Breast epithelium (tissue), 3 donors: Measurements from ENCODE around the gene ARHGAP26.

Source experiments
- CTCF ChIP-seq, 3 donors: fragments of 450-650 bp; IDR thresholded peaks; one replicate each; pipeline ENCODE4 v1.5.1; 2016 to 2017; ENCODE audit warnings: antibody characterized with exemption in 3 of 3, mild to moderate bottlenecking in 3 of 3, moderate library complexity in 3 of 3
- POLR2A ChIP-seq: fragments of 450-650 bp; IDR thresholded peaks from one replicate; pipeline ENCODE4 v1.6.1; 2016; ENCODE audit warnings: antibody characterized with exemption, mild to moderate bottlenecking, moderate library complexity

- no peak for TF ChIP-seq CTCF (IDR thresholded peaks at IDR 0.05)
- no peak for TF ChIP-seq POLR2A
Observed at GRCh38 chr5:143179126-143179740, 409.1 kb downstream of the ARHGAP26 start.
